ENCODE results near the gene SEC14L1.
"Not testable (repeated sequence)": the region's sequence is repeated elsewhere in the genome, so short reads cannot be mapped to it uniquely, and the experiment has no call there.

Gene SEC14L1

GRCh38 chr17:77237232-77238008, 96.7 kb downstream of the SEC14L1 start:
- no peak for DNase-seq (ENCODE audit: low read depth)

- no peak for DNase-seq (ENCODE audit: low read depth)
Observed at GRCh38 chr17:77240976-77241375, 100.2 kb downstream of the SEC14L1 start.

GRCh38 chr17:77242118-77242851, 101.5 kb downstream of the SEC14L1 start:
- no peak for DNase-seq (ENCODE audit: low read depth)

- no peak for DNase-seq (ENCODE audit: low read depth)
Observed at GRCh38 chr17:77245162-77245926, 104.6 kb downstream of the SEC14L1 start.

GRCh38 chr17:77246110-77247047, 105.6 kb downstream of the SEC14L1 start:
- DNase-seq (ENCODE audit: low read depth): no peak

- no peak for DNase-seq (ENCODE audit: low read depth)
Observed at GRCh38 chr17:77247048-77247541, 106.3 kb downstream of the SEC14L1 start.

- DNase-seq (ENCODE audit: low read depth): no peak
Observed at GRCh38 chr17:77247609-77248008, 106.8 kb downstream of the SEC14L1 start.

GRCh38 chr17:77248216-77249114, 107.7 kb downstream of the SEC14L1 start:
- DNase-seq (ENCODE audit: low read depth): no peak

GRCh38 chr17:77251622-77252183, 110.9 kb downstream of the SEC14L1 start:
- DNase-seq (ENCODE audit: low read depth): no peak

GRCh38 chr17:77252306-77252705, 111.5 kb downstream of the SEC14L1 start:
- DNase-seq (ENCODE audit: low read depth): not testable (repeated sequence)

GRCh38 chr17:77253611-77254051, 112.9 kb downstream of the SEC14L1 start:
- no peak for DNase-seq (ENCODE audit: low read depth)

GRCh38 chr17:77254951-77255825, 114.4 kb downstream of the SEC14L1 start:
- DNase-seq (ENCODE audit: low read depth): peak; percentile 80

- DNase-seq (ENCODE audit: low read depth): not testable (repeated sequence)
Observed at GRCh38 chr17:77255970-77256369, 115.2 kb downstream of the SEC14L1 start.

- DNase-seq (ENCODE audit: low read depth): no peak
Observed at GRCh38 chr17:77256710-77257109, 115.9 kb downstream of the SEC14L1 start.

- DNase-seq (ENCODE audit: low read depth): no peak
Observed at GRCh38 chr17:77257169-77257568, 116.4 kb downstream of the SEC14L1 start.

GRCh38 chr17:77257596-77258458, 117.1 kb downstream of the SEC14L1 start:
- DNase-seq (ENCODE audit: low read depth): no peak

- DNase-seq (ENCODE audit: low read depth): no peak
Observed at GRCh38 chr17:77258638-77259037, 117.9 kb downstream of the SEC14L1 start.
